Measurements from ENCODE around the gene MDGA2.

MDGA2 gene

GRCh38 chr14:47490353-47490752 lies 185.1 kb downstream of the MDGA2 start:
- TF ChIP-seq CTCF (IDR thresholded peaks at IDR 0.05; ENCODE audit: extremely low read depth, insufficient read depth, missing control alignments), result no peak
- no peak for DNase-seq (ENCODE audit: low spot score)
- in situ Hi-C loops (cut with MboI; ENCODE audit: low pct_unique_long_range_greater_than_20kb, low sequenced_read_pairs, unreplicated experiment), result no loop called here

- no peak for TF ChIP-seq CTCF (IDR thresholded peaks at IDR 0.05; ENCODE audit: extremely low read depth, insufficient read depth, missing control alignments)
- in situ Hi-C loops (cut with MboI; ENCODE audit: low pct_unique_long_range_greater_than_20kb, low sequenced_read_pairs, unreplicated experiment), result no loop called here
- no peak for DNase-seq (ENCODE audit: low spot score)
These were observed 190.0 kb downstream of the MDGA2 start for GRCh38 chr14:47485421-47485820.

GRCh38 chr14:47483449-47483848 lies 192.0 kb downstream of the MDGA2 start:
- in situ Hi-C loops (cut with MboI; ENCODE audit: low pct_unique_long_range_greater_than_20kb, low sequenced_read_pairs, unreplicated experiment), result no loop called here
- DNase-seq (ENCODE audit: low spot score), result no peak
- no peak for TF ChIP-seq CTCF (IDR thresholded peaks at IDR 0.05; ENCODE audit: extremely low read depth, insufficient read depth, missing control alignments)

GRCh38 chr14:47471075-47471474 lies 204.3 kb downstream of the MDGA2 start:
- in situ Hi-C loops (cut with MboI; ENCODE audit: low pct_unique_long_range_greater_than_20kb, low sequenced_read_pairs, unreplicated experiment), result no loop called here
- no peak for TF ChIP-seq CTCF (IDR thresholded peaks at IDR 0.05; ENCODE audit: extremely low read depth, insufficient read depth, missing control alignments)
- DNase-seq (ENCODE audit: low spot score), result no peak

- no peak for DNase-seq (ENCODE audit: low spot score)
- in situ Hi-C loops (cut with MboI; ENCODE audit: low pct_unique_long_range_greater_than_20kb, low sequenced_read_pairs, unreplicated experiment), result no loop called here
- no peak for TF ChIP-seq CTCF (IDR thresholded peaks at IDR 0.05; ENCODE audit: extremely low read depth, insufficient read depth, missing control alignments)
These were observed 208.5 kb downstream of the MDGA2 start for GRCh38 chr14:47466916-47467315.

- TF ChIP-seq CTCF (IDR thresholded peaks at IDR 0.05; ENCODE audit: extremely low read depth, insufficient read depth, missing control alignments), result no peak
- no peak for DNase-seq (ENCODE audit: low spot score)
- in situ Hi-C loops (cut with MboI; ENCODE audit: low pct_unique_long_range_greater_than_20kb, low sequenced_read_pairs, unreplicated experiment), result no loop called here
These were observed 221.4 kb downstream of the MDGA2 start for GRCh38 chr14:47454025-47454424.

- in situ Hi-C loops (cut with MboI; ENCODE audit: low pct_unique_long_range_greater_than_20kb, low sequenced_read_pairs, unreplicated experiment), result no loop called here
- no peak for TF ChIP-seq CTCF (IDR thresholded peaks at IDR 0.05; ENCODE audit: extremely low read depth, insufficient read depth, missing control alignments)
- DNase-seq (ENCODE audit: low spot score), result no peak
These were observed 228.3 kb downstream of the MDGA2 start for GRCh38 chr14:47447076-47447475.
